ENCODE measurements around the gene SH3PXD2A. TPM values are rescaled to one million over a fixed set of nuclear protein-coding genes. Genes with fewer than 3 reads are reported as not detected.

SH3PXD2A gene
- total and polyA plus RNA-seq, 9 of the 15 experiments (the other 6 are each of a cell fraction or from before 2014, with no cell fraction given), result 0.41 to 9.3 (median 2.5) TPM

DNA sequence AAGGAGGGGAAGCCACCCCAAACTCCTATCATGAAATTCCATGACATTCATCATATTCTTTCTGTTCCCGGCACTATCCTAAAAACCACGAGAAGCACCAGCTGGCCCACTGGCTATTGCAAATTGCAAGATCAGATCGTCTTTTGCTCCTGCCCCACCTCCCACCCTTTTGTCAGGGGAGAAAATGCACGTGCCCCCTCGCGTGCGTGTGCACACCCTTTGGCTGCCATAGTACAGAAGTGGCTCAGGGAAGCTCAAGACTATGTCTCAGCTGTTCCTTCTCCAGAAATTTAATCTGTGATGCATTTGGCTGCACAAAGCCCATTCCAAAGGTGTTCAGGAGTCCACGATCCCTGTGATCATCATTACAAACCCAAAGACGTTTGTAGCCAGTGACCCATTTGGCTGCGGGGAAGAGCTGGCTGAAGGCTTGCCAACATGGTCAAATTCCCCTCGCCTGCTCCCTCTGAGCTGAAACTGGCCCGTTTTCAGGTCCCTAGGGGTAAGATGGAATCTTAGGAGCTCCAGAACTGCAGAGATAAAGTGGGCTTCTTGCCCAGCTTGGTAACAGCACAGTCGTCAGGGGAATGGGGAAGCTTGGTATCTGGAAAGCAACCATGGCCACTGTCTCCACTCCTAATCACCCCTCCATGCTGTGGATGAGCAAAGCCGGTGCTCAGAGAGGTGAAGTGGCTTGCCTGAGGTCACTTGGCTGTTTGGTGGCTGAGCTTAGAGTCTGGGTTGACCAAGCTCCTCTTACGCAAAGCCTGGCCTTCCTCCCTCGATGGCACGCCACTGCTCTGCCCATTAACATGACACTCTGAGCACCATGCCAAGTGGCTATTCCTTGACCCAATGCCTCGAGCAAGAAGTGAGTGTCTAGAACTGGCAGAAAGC is 206.5 kb downstream of the SH3PXD2A start (continued):
- TF ChIP-seq ZNF586 (CRISPR knock-in tag; conservative IDR thresholded peaks at IDR 0.05) (no peak), NCOR1 (IDR thresholded peaks at IDR 0.05) (no peak), MTA3 (IDR thresholded peaks at IDR 0.05; ENCODE audit: borderline replicate concordance) (no peak), TAF7 (tag; IDR thresholded peaks at IDR 0.05) (no peak), CBX3 (IDR thresholded peaks at IDR 0.05; ENCODE audit: borderline replicate concordance in 1 of 2, low read length in 2 of 2) (no peak), MXI1 (IDR thresholded peaks at IDR 0.05; ENCODE audit: low read depth, low read length) (no peak), KAT2B (IDR thresholded peaks at IDR 0.05; ENCODE audit: low read depth, low read length) (no peak)
- TF ChIP-seq, protein P1, sequence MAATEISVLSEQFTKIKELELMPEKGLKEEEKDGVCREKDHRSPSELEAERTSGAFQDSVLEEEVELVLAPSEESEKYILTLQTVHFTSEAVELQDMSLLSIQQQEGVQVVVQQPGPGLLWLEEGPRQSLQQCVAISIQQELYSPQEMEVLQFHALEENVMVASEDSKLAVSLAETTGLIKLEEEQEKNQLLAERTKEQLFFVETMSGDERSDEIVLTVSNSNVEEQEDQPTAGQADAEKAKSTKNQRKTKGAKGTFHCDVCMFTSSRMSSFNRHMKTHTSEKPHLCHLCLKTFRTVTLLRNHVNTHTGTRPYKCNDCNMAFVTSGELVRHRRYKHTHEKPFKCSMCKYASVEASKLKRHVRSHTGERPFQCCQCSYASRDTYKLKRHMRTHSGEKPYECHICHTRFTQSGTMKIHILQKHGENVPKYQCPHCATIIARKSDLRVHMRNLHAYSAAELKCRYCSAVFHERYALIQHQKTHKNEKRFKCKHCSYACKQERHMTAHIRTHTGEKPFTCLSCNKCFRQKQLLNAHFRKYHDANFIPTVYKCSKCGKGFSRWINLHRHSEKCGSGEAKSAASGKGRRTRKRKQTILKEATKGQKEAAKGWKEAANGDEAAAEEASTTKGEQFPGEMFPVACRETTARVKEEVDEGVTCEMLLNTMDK (IDR thresholded peaks at IDR 0.05; ENCODE audit: borderline replicate concordance, insufficient read depth, low read depth, low read length, poor library complexity, severe bottlenecking), result no peak
- TF ChIP-seq, protein P2, sequence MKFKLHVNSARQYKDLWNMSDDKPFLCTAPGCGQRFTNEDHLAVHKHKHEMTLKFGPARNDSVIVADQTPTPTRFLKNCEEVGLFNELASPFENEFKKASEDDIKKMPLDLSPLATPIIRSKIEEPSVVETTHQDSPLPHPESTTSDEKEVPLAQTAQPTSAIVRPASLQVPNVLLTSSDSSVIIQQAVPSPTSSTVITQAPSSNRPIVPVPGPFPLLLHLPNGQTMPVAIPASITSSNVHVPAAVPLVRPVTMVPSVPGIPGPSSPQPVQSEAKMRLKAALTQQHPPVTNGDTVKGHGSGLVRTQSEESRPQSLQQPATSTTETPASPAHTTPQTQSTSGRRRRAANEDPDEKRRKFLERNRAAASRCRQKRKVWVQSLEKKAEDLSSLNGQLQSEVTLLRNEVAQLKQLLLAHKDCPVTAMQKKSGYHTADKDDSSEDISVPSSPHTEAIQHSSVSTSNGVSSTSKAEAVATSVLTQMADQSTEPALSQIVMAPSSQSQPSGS (CRISPR knock-in tag; IDR thresholded peaks at IDR 0.05), result no peak

Measured in K562 (cell line).